Lung (tissue), 12 donors: ENCODE data around the gene DSG4. TPM values are rescaled to one million over a fixed set of nuclear protein-coding genes. Genes with fewer than 3 reads are reported as not detected.

Experiments
- ATAC-seq: fragments of 200-7000 bp; cut with Tn5 transposase; one replicate; pipeline ENCODE4 v1.9.1; 2020; ENCODE audit warnings: moderate number of reproducible peaks; ENCODE audit not compliant: insufficient read depth, low FRiP score
- DNase-seq, 3 donors: peaks; one replicate each; pipeline ENCODE4 v3.0.0-alpha.2; 2013 to 2017
- H3K27ac ChIP-seq, 2 donors: one replicate each; pipeline ENCODE4 v1.5.1; 2013; ENCODE audit warnings: mild to moderate bottlenecking in 2 of 2, moderate library complexity in 2 of 2, control low read depth in 1 of 2, inconsistent platforms in 1 of 2, low read depth in 1 of 2, low read length in 1 of 2
- H3K27me3 ChIP-seq, 3 donors: one replicate each; pipeline ENCODE4 v1.5.1; 2013; ENCODE audit warnings: low read length in 2 of 3; ENCODE audit not compliant: control insufficient read depth in 3 of 3, insufficient read depth in 3 of 3
- H3K36me3 ChIP-seq, 4 donors: one replicate each; pipeline ENCODE4 v1.5.1; 2013; ENCODE audit warnings: low read length in 4 of 4, mild to moderate bottlenecking in 1 of 4, moderate library complexity in 1 of 4; ENCODE audit not compliant: control insufficient read depth in 4 of 4, insufficient read depth in 4 of 4
- H3K4me1 ChIP-seq, 5 donors: one replicate each; pipeline ENCODE4 v1.5.1; 2013; ENCODE audit warnings: low read length in 5 of 5, mild to moderate bottlenecking in 2 of 5, moderate library complexity in 1 of 5; ENCODE audit not compliant: control insufficient read depth in 5 of 5, insufficient read depth in 5 of 5
- H3K4me3 ChIP-seq: one replicate; pipeline ENCODE4 v1.5.1; 2013; ENCODE audit warnings: mild to moderate bottlenecking, control low read depth, moderate library complexity
- H3K9ac ChIP-seq, 2 donors: one replicate each; pipeline ENCODE4 v1.5.1; 2013; ENCODE audit warnings: low read length in 2 of 2, control low read depth in 1 of 2; ENCODE audit not compliant: insufficient read depth in 1 of 2
- H3K9me3 ChIP-seq, 4 donors: one replicate each; pipeline ENCODE4 v1.5.1; 2013; ENCODE audit warnings: low read length in 3 of 4, mild to moderate bottlenecking in 1 of 4, moderate library complexity in 1 of 4; ENCODE audit not compliant: control insufficient read depth in 4 of 4, insufficient read depth in 3 of 4
- WGBS, 2 donors: extraction: QIAGEN DNeasy Blood & Tissue Kit; methylation state at CpG; one replicate each; pipeline ENCODE4 v1.1.7; 2013; 5-methylcytosine and 5-hydroxymethylcytosine counted together
- polyA plus RNA-seq, 2 donors: library from polyadenylated mRNA; stranded (reverse); fragments of 200-250 nt; gene quantifications; one replicate each; pipeline ENCODE4 v1.2.1, GENCODE V29; 2013
- total RNA-seq, 2 donors: library from RNA; depleted of rRNA in 1 of 2; stranded (reverse); fragments of >200 nt in 1 of 2; gene quantifications; one replicate each; pipeline ENCODE4 v1.2.1, GENCODE V29; 2014 to 2021
- TF ChIP-seq, protein P1 (sequence below): IDR thresholded peaks from 2 replicates; pipeline ENCODE4 v1.5.1; 2012; ENCODE audit warnings: mild to moderate bottlenecking; ENCODE audit errors: control extremely low read depth, extremely low read depth
- donor health status: control.
- donor health status: control.
- donor health status: Bipolar disorder and iron deficiency.
- donor health status: healthy.
- donor health status: DM: yes; HTN: yes; CAD: no.

The DSG4 gene
- total and polyA plus RNA-seq, 4 donors, result not detected

DNA sequence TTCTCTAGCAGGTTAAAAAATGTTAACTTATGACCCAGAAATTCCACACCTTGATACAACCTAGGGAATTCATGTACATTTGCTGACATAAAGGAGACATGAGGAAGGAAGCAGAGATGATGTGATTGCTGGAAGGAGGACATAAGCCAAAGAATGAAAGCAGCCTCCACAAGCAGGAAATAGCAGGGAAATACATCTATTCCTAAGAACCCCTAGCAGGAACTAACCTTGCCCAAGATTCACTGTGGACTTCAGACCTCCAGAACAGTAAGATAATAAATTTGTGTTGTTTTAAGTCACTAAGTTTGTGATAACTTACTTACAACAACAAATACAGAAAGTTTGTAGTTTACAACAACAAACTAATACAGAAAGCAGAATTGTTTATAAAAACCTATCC lies 4.6 kb upstream of the DSG4 start:
- peaks cover 0 to 4% (median 0%) of the 10 kb centered on the region in 4 donors for H3K9me3 ChIP-seq
- no peak overlapping the region for H3K9ac ChIP-seq
- no peak overlapping the region for H3K27ac ChIP-seq
- ATAC-seq (no peak), DNase-seq (no peak)
- TF ChIP-seq, protein P1, sequence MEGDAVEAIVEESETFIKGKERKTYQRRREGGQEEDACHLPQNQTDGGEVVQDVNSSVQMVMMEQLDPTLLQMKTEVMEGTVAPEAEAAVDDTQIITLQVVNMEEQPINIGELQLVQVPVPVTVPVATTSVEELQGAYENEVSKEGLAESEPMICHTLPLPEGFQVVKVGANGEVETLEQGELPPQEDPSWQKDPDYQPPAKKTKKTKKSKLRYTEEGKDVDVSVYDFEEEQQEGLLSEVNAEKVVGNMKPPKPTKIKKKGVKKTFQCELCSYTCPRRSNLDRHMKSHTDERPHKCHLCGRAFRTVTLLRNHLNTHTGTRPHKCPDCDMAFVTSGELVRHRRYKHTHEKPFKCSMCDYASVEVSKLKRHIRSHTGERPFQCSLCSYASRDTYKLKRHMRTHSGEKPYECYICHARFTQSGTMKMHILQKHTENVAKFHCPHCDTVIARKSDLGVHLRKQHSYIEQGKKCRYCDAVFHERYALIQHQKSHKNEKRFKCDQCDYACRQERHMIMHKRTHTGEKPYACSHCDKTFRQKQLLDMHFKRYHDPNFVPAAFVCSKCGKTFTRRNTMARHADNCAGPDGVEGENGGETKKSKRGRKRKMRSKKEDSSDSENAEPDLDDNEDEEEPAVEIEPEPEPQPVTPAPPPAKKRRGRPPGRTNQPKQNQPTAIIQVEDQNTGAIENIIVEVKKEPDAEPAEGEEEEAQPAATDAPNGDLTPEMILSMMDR, result no peak
- no peaks in the 10 kb centered on the region for H3K27me3 ChIP-seq
- no peaks in the 10 kb centered on the region for H3K36me3 ChIP-seq
- H3K4me3 ChIP-seq, result no peak overlapping the region
- H3K4me1 ChIP-seq, result no peaks in the 10 kb centered on the region

DNA sequence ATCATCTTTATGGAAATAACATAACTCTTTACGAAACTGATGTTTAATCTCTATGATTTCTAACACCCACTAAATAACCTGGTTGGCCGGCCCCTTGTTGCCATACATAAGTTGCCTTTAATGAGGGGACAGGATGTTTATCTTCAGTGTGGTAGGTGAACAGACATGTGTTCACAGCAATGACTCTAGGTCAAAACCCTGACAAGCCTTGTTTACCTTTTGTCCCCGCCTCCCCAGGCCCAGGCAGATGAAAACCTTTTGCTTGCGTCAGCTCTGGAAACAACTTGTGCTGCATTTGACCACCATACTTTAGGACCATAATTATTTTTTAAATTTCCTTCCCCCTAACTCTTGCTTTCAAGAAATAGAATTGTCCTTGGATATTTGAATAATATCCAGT lies 2.9 kb upstream of the DSG4 start:
- Histone ChIP-seq H3K9ac (no peak overlapping the region), H3K4me1 (no peaks in the 10 kb centered on the region), H3K4me3 (no peak overlapping the region), H3K27ac (no peak overlapping the region), H3K27me3 (no peaks in the 10 kb centered on the region), H3K36me3 (no peaks in the 10 kb centered on the region), H3K9me3 (no peaks in the 10 kb centered on the region)
- WGBS, 2 donors, result 83 to 85% methylated on average over 4 of the region's 4 CpGs
- ATAC-seq (no peak), DNase-seq (no peak)
- TF ChIP-seq, protein P1, result no peak

DNA sequence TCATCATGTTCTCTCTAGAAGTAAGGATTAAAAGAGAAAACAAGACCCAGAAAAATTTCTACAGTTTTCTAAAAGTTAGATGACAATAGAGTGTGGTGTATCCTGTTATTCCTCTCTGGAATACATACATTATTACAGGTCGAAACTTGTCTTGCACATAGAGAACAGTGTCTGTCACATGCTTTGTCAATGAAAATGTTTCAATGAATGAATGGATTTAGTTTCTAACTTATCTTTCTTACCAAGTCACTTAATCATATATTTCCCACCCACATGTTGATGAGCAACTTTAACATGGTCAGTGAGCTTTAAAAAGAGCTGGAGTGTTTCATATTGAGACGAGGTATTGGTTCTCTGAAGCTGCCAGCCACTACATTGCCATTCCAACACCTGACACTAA lies 4.3 kb downstream of the DSG4 start:
- ATAC-seq (no peak), DNase-seq (no peak)
- 87 to 90% methylated on average over 2 of the region's 2 CpGs for WGBS, 2 donors
- Histone ChIP-seq H3K9me3 (no peaks in the 10 kb centered on the region), H3K9ac (no peak overlapping the region), H3K27me3 (no peaks in the 10 kb centered on the region), H3K27ac (no peak overlapping the region), H3K4me1 (no peaks in the 10 kb centered on the region), H3K4me3 (no peak overlapping the region), H3K36me3 (no peaks in the 10 kb centered on the region)
- TF ChIP-seq, protein P1, result no peak

DNA sequence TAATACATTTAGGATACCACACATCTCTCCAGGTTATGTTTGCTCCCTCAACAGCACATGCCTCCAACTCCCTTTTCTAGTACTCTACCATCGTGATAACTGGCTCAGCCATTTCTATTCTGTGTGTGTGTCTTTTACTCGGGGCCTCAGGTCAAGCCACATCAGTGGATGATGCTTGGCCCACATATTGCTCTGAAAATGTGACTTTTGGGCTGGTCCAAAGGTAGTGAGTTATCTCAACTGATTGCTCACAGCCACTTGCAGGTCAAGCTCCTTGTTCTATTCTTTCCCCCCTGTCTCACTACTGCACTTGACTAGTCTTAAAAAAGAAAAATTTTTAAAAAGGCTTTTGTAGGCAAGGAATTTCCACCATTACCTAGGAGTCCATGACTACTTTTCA lies 5.5 kb downstream of the DSG4 start:
- no peaks in the 10 kb centered on the region for H3K27me3 ChIP-seq
- H3K36me3 ChIP-seq, result no peaks in the 10 kb centered on the region
- no peak overlapping the region for H3K27ac ChIP-seq
- DNase-seq, result no peak
- TF ChIP-seq, protein P1, result no peak
- ATAC-seq, result no peak
- no peak overlapping the region for H3K4me3 ChIP-seq
- 90 to 93% methylated on average over 2 of the region's 2 CpGs for WGBS, 2 donors
- H3K4me1 ChIP-seq, result no peaks in the 10 kb centered on the region
- H3K9ac ChIP-seq, result no peak overlapping the region
- H3K9me3 ChIP-seq, result no peaks in the 10 kb centered on the region
